Left ventricle myocardium superior (tissue), 1 donor: ENCODE data around the gene TNFRSF12A. TPM values are rescaled to one million over a fixed set of nuclear protein-coding genes. Genes with fewer than 3 reads are reported as not detected.
A peak's percentile ranks its signal among the peaks of the same experiment; 100 is the strongest.

ENCODE experiments used
- ATAC-seq: fragments of 200-7000 bp; cut with Tn5 transposase; one replicate; pipeline ENCODE4 v1.9.1; 2020; ENCODE audit warnings: mild to moderate bottlenecking, moderate library complexity
- DNase-seq: peaks from one replicate; pipeline ENCODE4 v3.0.0-alpha.2; 2020
- intact Hi-C: fragments of 100-400 bp; cut with micrococcal nuclease; formaldehyde crosslinking; loops from one replicate; pipeline ENCODE4 v1.11.0; 2022
- total RNA-seq: library from RNA; stranded (reverse); fragmentation: NEBNext Ultra II Directional; extraction: Animal tissue kit (Norgen Biotek cat#: 25700); gene quantifications from one replicate; pipeline ENCODE4 v1.2.1, GENCODE V29; 2021
- donor health status: DM: no; HTN: yes; CAD: no; lungs with severe emphysema.

The TNFRSF12A gene
- total RNA-seq, 1 donor from 2014 or later, result 17.7 TPM

DNA sequence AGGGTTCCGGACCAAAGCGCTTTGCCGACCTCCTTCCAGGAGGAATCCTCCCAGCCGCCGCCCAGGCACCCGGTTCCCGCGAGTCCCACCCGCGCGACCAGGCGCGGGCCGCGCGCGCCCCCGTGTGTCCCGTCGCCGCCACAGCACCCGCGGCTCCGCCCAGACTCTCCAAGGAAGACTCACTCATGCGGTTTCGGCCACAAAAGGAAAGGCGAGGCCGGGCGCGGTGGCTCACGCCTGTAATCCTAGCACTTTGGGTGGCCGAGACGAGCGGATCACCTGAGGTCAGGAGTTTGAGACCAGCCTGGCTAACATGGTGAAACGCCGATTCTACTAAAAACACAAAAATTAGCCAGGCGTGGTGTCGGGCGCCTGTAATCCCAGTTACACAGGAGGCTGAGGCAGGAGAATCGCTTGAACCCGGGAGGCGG is 36.4 kb upstream of the TNFRSF12A start:
- DNase-seq, result peak; percentile 89
- intact Hi-C loops, result no loop called here
- peak; percentile 39 for ATAC-seq

GRCh38 chr16:2985462-2985861 is 34.7 kb upstream of the TNFRSF12A start:
- intact Hi-C loops, result no loop called here
- DNase-seq (peak; percentile 73), ATAC-seq (peak; percentile 53)

DNA sequence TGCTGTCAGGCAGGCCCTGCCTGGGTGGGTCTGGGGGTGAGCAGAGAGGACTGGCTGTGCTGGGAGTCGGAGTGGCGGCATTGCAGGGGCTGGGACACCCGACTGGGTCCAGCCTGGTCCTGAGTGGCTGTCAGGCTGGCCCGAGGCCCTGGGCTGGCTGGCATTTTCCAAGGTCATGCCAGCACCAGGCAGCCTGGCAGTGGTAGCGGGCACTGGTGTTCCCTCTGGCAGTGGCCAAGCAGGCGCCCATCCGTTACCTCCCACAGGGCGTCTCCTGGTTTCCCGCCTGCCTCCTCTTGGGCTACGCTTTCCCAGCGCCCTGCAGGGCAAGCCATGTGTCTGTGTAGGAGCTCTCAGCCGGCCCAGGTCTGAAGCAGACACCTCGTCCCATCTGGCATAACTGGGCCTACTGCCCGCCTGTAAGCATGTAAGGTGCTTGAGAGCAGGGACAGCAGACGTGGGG is 34.2 kb upstream of the TNFRSF12A start:
- intact Hi-C loops, result no loop called here
- ATAC-seq, result peak; percentile 84
- peak; percentile 84 for DNase-seq

- intact Hi-C loops, result no loop called here
- no peak for ATAC-seq
- no peak for DNase-seq
These were observed 33.5 kb upstream of the TNFRSF12A start for GRCh38 chr16:2986623-2987188.

GRCh38 chr16:2987286-2987685 is 32.9 kb upstream of the TNFRSF12A start:
- ATAC-seq (no peak), DNase-seq (no peak)
- intact Hi-C loops, result no loop called here

DNA sequence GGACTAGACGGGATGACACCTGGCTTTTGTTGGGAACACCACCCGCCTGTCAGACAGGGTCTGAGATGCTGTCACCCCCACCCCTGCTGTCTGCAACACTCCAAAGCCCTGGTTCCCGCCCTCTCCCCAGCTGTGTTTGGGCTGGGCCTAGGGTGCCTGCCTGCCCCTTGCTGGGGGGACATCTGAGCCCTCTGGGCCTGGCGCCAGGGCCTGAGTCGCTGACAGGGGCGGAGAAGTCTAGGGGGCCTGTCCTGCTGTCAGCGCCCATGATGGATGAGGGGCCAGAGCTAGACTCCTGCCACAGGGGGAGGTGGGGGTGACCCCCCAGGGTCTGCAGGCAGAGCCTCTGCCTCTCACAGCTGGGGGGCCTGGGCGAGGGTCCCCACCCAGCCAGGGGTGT is 32.3 kb upstream of the TNFRSF12A start:
- intact Hi-C loops, result no loop called here
- DNase-seq (no peak), ATAC-seq (no peak)

GRCh38 chr16:2988590-2989099 is 31.5 kb upstream of the TNFRSF12A start:
- ATAC-seq, result no peak
- intact Hi-C loops, result no loop called here

GRCh38 chr16:2990891-2991290 is 29.3 kb upstream of the TNFRSF12A start:
- no peak for DNase-seq
- no peak for ATAC-seq
- intact Hi-C loops, result no loop called here

More at GRCh38 chr16:2988590-2989099, 31.5 kb upstream of the TNFRSF12A start:
- no peak for DNase-seq

GRCh38 chr16:2991566-2992261 is 28.5 kb upstream of the TNFRSF12A start:
- intact Hi-C loops, result no loop called here
- no peak for DNase-seq
- ATAC-seq, result no peak

- ATAC-seq, result no peak
These were observed 27.6 kb upstream of the TNFRSF12A start for GRCh38 chr16:2992383-2993081.

GRCh38 chr16:2996298-2996697 is 23.9 kb upstream of the TNFRSF12A start:
- intact Hi-C loops, result no loop called here
- no peak for ATAC-seq
- DNase-seq, result no peak

More at GRCh38 chr16:2992383-2993081, 27.6 kb upstream of the TNFRSF12A start:
- intact Hi-C loops, result no loop called here
- no peak for DNase-seq

DNA sequence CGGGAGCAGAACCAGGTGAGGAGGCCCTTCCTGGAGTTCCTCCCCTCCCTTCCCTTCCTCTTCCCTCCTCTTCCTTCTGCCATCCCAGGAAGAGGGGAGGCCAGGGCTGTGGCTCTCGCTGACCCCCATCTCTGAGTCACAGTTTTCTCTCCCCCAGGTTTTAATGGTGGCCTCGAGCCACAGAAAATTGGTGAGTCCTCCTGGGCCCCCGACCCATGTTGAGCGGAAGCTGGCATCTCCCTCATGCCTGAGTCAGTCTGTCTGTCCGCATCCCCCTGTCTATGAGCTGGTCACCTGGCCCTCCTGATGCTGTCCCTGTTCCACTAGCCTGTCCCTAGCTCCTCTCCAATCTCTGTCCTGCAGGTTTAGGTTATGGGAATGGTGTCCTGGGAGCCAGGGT is 20.2 kb upstream of the TNFRSF12A start:
- intact Hi-C loops, result no loop called here
- DNase-seq (no peak), ATAC-seq (no peak)

- no peak for DNase-seq
- ATAC-seq, result no peak
- intact Hi-C loops, result no loop called here
These were observed 19.6 kb upstream of the TNFRSF12A start for GRCh38 chr16:3000540-3000939.

GRCh38 chr16:3001316-3001715 is 18.9 kb upstream of the TNFRSF12A start:
- DNase-seq, result no peak
- no peak for ATAC-seq
- intact Hi-C loops, result no loop called here

DNA sequence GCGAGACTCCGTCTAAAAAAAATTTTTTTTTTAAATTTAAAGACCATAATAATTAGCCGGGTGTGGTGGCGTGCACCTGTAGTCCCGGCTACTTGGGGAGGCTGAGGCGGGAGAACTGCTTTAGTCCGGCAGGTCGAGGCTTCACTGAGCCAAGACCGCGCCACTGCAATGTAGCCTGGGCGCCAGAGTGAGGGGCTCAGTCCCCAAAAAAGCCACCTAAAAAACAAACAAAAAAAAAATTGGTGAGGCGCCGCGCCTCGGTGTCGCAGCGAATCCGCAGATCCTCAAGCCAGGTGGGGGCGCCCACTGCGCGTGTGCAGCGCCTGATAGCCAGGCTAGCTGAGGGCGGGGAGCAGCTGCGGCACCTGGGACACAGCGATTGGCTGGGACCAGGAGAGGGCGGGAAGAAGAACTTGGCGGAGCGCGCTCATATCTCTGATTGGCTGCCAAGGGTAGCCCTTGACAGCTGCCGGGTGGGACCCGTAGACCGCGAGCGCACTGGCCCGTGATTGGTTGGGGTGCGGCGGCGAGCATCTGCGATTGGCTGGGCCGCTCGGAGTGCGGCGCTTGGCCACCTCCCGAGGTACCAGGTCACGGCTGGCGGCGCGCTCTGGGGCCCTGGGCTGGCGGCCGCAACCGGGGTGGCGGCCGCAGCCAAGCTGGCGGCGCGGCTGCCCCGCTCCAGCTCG is 16.4 kb upstream of the TNFRSF12A start:
- intact Hi-C loops, result no loop called here
- ATAC-seq (peak; percentile 98), DNase-seq (peak; percentile 97)

DNA sequence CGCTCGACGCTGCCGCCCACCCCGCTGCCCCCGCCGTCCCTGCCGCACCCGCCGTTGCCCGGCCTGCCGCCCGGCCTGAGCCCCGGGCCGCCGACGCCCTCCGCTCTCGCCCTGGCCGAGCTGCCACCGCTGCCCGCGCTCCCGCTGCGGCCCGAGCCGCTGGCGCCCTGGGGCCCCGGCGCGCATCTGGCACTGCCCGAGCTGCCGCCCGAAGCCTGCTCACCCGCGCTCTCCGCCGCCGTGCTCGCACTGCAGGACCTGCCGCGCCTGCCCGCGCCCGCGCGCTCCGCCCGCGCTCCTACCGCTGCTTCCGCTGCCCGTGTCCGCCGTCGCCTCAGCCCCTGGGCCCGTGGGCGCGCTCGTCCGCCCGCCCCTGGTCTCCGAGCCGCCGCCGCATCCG is 15.8 kb upstream of the TNFRSF12A start:
- no peak for DNase-seq
- no peak for ATAC-seq
- intact Hi-C loops, result no loop called here

GRCh38 chr16:3004781-3005284 is 15.3 kb upstream of the TNFRSF12A start:
- no peak for ATAC-seq
- intact Hi-C loops, result no loop called here
- DNase-seq, result no peak

DNA sequence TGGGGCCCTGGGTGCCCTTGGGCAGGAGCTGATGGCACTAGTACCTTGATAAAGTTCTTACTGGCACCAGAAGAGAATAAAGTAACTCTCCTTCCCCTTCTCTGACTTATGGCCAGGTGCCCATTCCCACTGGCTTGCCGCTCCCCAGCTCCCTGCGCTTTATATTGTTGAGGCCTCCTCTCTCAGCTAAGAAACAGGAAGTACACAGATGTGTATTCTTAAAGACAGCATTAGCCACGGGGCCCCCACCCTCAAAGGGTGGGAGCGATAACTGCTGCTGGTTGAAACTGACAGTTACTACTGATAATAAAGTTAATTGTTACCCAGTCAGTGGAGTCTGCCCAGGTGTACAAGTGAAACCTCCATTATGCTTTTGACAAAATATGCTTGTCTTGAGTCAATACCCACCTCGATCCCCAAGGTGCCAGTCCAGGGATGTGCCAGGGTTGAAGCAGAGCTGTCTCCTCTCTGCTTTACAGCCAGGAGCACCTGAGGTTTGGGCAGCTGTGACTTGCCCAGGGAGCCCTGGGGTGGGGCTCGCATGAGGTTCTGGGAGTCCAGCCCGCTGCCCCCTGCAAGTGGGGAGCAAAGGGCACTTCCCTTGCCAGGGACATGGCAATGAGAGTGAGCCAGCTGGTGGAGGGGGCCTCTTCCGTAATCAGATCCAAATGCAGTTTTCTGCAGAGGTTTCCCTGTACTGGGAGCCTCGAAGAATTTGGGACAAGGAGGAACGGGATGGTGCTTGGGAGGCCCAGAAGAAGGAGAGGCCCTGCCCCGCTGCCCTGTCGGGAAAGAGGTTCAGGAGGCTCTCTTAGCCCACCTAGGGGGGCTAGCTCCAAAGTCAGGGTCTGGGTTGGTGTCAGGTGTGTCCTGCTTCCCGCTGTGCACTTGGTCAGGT is 12.9 kb upstream of the TNFRSF12A start:
- DNase-seq, result no peak

More for the DNA sequence above, 12.9 kb upstream of the TNFRSF12A start:
- intact Hi-C loops, result no loop called here
- ATAC-seq, result no peak
